Motor neuron (in vitro differentiated cells): ENCODE data around the gene RNF144A. TPM values are rescaled to one million over a fixed set of nuclear protein-coding genes. Genes with fewer than 3 reads are reported as not detected.

Source experiments
- ATAC-seq, 8 experiments: fragments of 200-7000 bp; cut with Tn5 transposase; replicated peaks in 6 of 8; 2 replicates each; pipeline ENCODE4 v1.8.0; 2021; ENCODE audit warnings: mild to moderate bottlenecking in 8 of 8, moderate library complexity in 8 of 8
- H3K27ac ChIP-seq, 2 donors: fragments of 250-450 bp; sonication (Bioruptor Pico); 2 replicates each; pipeline ENCODE4 v1.9.0; 2021; ENCODE audit warnings: antibody characterized with exemption in 2 of 2, mild to moderate bottlenecking in 2 of 2, moderate library complexity in 1 of 2
- H3K4me1 ChIP-seq, 2 donors: fragments of 250-450 bp; sonication (Bioruptor Pico); replicated peaks in 1 of 2; 2 replicates each; pipeline ENCODE4 v1.6.1; 2021; ENCODE audit warnings: antibody characterized with exemption in 2 of 2, mild to moderate bottlenecking in 2 of 2, moderate library complexity in 1 of 2
- H3K4me3 ChIP-seq, 5 donors: fragments of 250-450 bp; sonication (Bioruptor Pico); 2 replicates each; pipeline ENCODE4 v1.9.0; 2021; ENCODE audit warnings: antibody characterized with exemption in 5 of 5, mild to moderate bottlenecking in 5 of 5, moderate library complexity in 4 of 5
- WGBS, 10 experiments: fragments of 450-650 bp; shearing (Covaris generic); methylation state at CpG; one replicate each; pipeline ENCODE4 v1.0.0; 2022; 5-methylcytosine and 5-hydroxymethylcytosine counted together
- in situ Hi-C, 9 experiments: fragments of 400-800 bp; cut with MboI; loops; one replicate each; pipeline ENCODE4 v1.15.0; 2021; ENCODE audit warnings: low sequenced_read_pairs in 9 of 9, low pct_unique_long_range_greater_than_20kb in 2 of 9; ENCODE audit not compliant: unreplicated experiment in 9 of 9
- total RNA-seq, 8 experiments: library from RNA; unstranded; fragments of 300-600 nt; gene quantifications; 2 replicates each; pipeline versions ENCODE4 v1.2.3 to v1.2.4, GENCODE V29; 2022

The RNF144A gene
- total RNA-seq, 8 experiments from 2014 or later: 8.3 to 34.8 (median 22.5) TPM

GRCh38 chr2:6913415-6914157, 3.6 kb upstream of the RNF144A start:
- WGBS, 10 experiments: 66 to 100% (median 90%) methylated on average over 2 to 7 of the region's 9 CpGs
- H3K4me1 ChIP-seq: peaks cover 3 to 8% of the 10 kb centered on the region in 2 donors
- in situ Hi-C loops: loop anchor here in 2 of 9 experiments (25.0 kb wide), 2 partner anchors 99 to 124 kb away; no protein-coding TSS in a partner anchor
- ATAC-seq: no peak
- H3K4me3 ChIP-seq: no peak overlapping the region
- H3K27ac ChIP-seq: no peak overlapping the region

DNA sequence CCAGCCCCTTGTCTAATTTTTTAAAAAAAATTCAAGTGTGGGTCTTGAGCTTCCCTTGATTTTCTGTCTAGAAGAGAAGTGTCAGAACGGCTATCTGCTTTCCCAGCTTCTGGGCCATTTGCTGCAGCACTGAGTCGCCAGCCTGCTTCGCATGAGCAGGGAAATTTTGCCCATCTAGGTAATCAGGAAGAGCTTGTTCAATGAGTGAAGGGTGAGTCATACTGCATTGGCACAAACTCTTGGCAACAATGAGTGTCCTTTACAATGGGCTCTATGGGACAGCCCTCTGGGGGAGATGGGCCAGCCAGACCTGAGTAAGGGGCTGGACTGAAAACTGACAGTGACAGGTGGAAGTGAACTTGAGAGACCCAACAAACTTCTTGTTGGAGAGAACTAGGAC, 2.4 kb upstream of the RNF144A start:
- 83 to 100% (median 100%) methylated on average over 1 to 3 of the region's 3 CpGs; no CpG with 5 or more reads in 5 of the 10 experiments for WGBS, 10 experiments
- peak overlapping the region in 1 of 2 donors; percentile 73 for H3K27ac ChIP-seq
- H3K4me1 ChIP-seq: peaks cover 8 to 20% of the 10 kb centered on the region in 2 donors
- ATAC-seq: no peak
- H3K4me3 ChIP-seq: no peak overlapping the region
- in situ Hi-C loops: loop anchor here in 2 of 9 experiments (25.0 kb wide), 2 partner anchors 97 to 122 kb away; no protein-coding TSS in a partner anchor

DNA sequence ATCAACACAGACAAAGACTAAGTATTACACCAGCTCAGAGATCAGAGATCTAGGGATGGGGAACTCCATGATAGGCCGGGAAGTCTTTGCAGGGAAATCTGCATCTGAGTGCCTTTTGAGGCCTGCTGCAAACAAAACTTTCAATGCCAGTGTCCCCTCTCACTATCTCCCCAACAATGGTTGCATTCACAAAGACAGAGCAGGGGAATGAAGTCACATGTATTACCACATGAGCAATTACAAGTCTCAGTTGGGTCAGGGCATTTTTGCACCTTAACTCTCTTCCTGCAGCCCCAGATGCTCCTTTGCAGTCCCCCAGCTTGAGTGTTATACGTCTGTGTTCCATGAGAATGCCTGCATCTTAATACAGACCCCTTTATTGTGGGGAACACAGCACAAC, 1.8 kb upstream of the RNF144A start:
- ATAC-seq: peak in 2 of 8 experiments; percentile 2 to 5
- in situ Hi-C loops: loop anchor here in 2 of 9 experiments (25.0 kb wide), 2 partner anchors 97 to 122 kb away; no protein-coding TSS in a partner anchor
- no peak overlapping the region for H3K4me3 ChIP-seq
- 27 to 100% (median 57%) methylated on average over 1 to 2 of the region's 2 CpGs; no CpG with 5 or more reads in 5 of the 10 experiments for WGBS, 10 experiments
- H3K4me1 ChIP-seq: peaks cover 8 to 26% of the 10 kb centered on the region in 2 donors
- peak overlapping the region in 1 of 2 donors; percentile 60 for H3K27ac ChIP-seq

- 23 to 100% (median 85%) methylated on average over 2 to 3 of the region's 3 CpGs; no CpG with 5 or more reads in 2 of the 10 experiments for WGBS, 10 experiments
- ATAC-seq: no peak
These were observed 988 bp upstream of the RNF144A start for GRCh38 chr2:6916224-6916623.

DNA sequence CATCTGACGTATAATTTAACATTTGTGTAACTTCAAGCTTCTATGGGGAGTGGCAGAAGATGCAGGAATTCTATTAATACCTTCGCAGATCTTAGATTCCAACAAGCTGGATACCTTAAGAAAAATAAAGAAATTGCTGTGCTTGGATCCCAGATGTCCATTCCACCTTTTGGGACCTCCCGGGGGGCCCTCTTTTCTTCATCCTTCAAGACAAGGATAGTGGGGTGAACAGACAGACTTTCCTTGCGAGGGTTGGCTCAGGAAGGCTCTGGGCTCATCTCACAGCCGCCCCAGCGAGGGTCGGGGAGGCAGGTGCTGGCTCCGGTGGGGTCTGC, 509 bp upstream of the RNF144A start:
- Histone ChIP-seq H3K27ac (peak overlapping the region in 1 of 2 donors; percentile 73), H3K4me1 (peaks cover 20 to 39% of the 10 kb centered on the region in 2 donors), H3K4me3 (peak overlapping the region; percentile 75 to 99 (median 87))
- 44 to 94% (median 80%) methylated on average over 1 to 7 of the region's 8 CpGs; no CpG with 5 or more reads in 2 of the 10 experiments for WGBS, 10 experiments
- in situ Hi-C loops: loop anchor here in 2 of 9 experiments (25.0 kb wide), 2 partner anchors 96 to 121 kb away; no protein-coding TSS in a partner anchor
- no peak for ATAC-seq

More at GRCh38 chr2:6916224-6916623, 988 bp upstream of the RNF144A start:
- H3K27ac ChIP-seq: no peak overlapping the region
- H3K4me1 ChIP-seq: peaks cover 15 to 34% of the 10 kb centered on the region in 2 donors
- no peak overlapping the region for H3K4me3 ChIP-seq
- in situ Hi-C loops: loop anchor here in 2 of 9 experiments (25.0 kb wide), 2 partner anchors 96 to 121 kb away; no protein-coding TSS in a partner anchor

GRCh38 chr2:6917761-6918421, 679 bp downstream of the RNF144A start:
- peaks cover 22 to 44% of the 10 kb centered on the region in 2 donors for H3K4me1 ChIP-seq
- peak; percentile 53 to 66 (median 60) for ATAC-seq
- WGBS, 10 experiments: 0 to 20% methylated on average over 1 to 11 of the region's 68 CpGs; no CpG with 5 or more reads in 8 of the 10 experiments
- H3K27ac ChIP-seq: peak overlapping the region; percentile 73 to 81
- in situ Hi-C loops: loop anchor here in 2 of 9 experiments (25.0 kb wide), 2 partner anchors 94 to 119 kb away; no protein-coding TSS in a partner anchor
- H3K4me3 ChIP-seq: peak overlapping the region; percentile 75 to 99 (median 87)

DNA sequence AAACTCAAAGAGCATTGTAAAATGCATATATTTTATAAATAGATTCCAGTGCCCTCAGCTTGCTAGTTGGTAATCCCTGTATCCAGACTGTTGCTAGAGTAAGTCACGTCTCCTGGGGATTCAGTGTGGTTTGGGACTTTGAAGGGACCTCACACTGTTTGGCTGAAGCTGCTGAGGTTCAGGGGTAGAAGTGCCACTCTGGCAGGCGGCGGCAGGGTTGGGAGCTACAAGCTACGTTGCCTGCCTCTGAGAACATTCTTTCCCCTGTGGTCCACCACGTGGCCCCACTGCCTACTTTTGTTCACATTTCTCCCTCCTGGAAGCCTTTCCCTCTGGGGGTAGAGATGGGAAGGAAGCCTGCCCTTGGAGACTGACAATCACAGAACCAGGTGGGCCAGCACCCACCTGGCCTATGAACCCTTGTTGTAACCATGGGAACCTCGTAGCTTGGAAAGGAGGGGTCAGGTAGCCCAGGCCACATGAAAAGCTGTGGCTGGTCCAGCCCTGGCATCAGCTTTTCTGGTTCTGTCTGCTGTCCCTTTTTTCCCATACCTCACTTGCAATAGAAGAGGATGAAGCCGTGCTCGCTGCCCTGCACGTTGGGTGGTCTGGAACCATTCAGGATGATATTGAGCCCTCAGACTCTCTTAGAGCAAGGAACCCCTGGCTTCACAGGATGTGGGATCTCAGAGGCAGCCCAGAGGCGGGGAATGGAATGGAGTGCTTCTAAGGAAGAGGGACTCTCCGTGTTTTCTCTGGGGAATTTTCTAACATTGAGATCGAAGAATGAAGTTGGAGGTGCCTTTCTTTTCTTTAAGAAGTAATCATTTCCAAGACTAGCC, 2.9 kb downstream of the RNF144A start:
- in situ Hi-C loops: loop anchor here in 2 of 9 experiments (25.0 kb wide), 2 partner anchors 92 to 117 kb away; no protein-coding TSS in a partner anchor
- Histone ChIP-seq H3K4me1 (peaks cover 21 to 53% of the 10 kb centered on the region in 2 donors), H3K27ac (no peak overlapping the region), H3K4me3 (no peak overlapping the region)
- ATAC-seq: no peak
- 70 to 93% (median 84%) methylated on average over 1 to 11 of the region's 12 CpGs; no CpG with 5 or more reads in 2 of the 10 experiments for WGBS, 10 experiments

GRCh38 chr2:6920743-6921064, 3.5 kb downstream of the RNF144A start:
- in situ Hi-C loops: loop anchor here in 2 of 9 experiments (25.0 kb wide), 2 partner anchors 92 to 117 kb away; no protein-coding TSS in a partner anchor
- WGBS, 10 experiments: 52 to 100% (median 88%) methylated on average over 1 to 4 of the region's 4 CpGs; no CpG with 5 or more reads in 1 of the 10 experiments
- H3K4me1 ChIP-seq: peaks cover 21 to 52% of the 10 kb centered on the region in 2 donors

GRCh38 chr2:6921321-6921922, 4.2 kb downstream of the RNF144A start:
- 48 to 100% (median 63%) methylated on average over 1 to 5 of the region's 11 CpGs; no CpG with 5 or more reads in 3 of the 10 experiments for WGBS, 10 experiments
- in situ Hi-C loops: loop anchor here in 2 of 9 experiments (25.0 kb wide), 2 partner anchors 91 to 116 kb away; no protein-coding TSS in a partner anchor
- peaks cover 21 to 51% of the 10 kb centered on the region in 2 donors for H3K4me1 ChIP-seq

More at GRCh38 chr2:6920743-6921064, 3.5 kb downstream of the RNF144A start:
- no peak for ATAC-seq
- H3K4me3 ChIP-seq: no peak overlapping the region
- no peak overlapping the region for H3K27ac ChIP-seq

DNA sequence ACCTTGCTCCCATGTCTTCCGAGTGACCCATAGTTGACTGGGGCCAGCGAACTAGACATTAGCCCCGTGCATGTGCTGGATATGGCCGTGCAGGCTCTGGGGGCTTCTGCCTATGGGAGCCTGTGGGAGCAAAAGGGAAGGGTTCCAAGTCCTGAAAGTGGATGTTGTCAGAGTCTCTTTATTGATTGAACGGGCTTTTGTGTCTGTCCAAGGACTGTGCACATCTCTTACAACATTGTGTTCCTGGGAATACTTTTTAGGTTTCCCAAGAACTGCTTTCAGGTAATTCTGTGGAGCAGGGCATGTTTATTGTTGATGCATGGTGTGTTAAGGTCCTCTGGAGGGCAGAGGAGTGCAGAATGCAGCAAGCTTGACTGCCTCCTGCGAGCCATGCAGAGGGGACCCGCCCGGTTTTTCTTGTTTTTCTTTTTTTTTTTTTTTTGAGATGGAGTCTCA, 5.0 kb downstream of the RNF144A start:
- in situ Hi-C loops: loop anchor here in 2 of 9 experiments (25.0 kb wide), 2 partner anchors 90 to 115 kb away; no protein-coding TSS in a partner anchor
- Histone ChIP-seq H3K4me1 (peaks cover 24 to 52% of the 10 kb centered on the region in 2 donors), H3K27ac (no peak overlapping the region), H3K4me3 (no peak overlapping the region)
- ATAC-seq: peak in 3 of 8 experiments; percentile 24 to 43 (median 36)
- 67 to 93% (median 80%) methylated on average over 1 to 6 of the region's 8 CpGs; no CpG with 5 or more reads in 5 of the 10 experiments for WGBS, 10 experiments

More at GRCh38 chr2:6921321-6921922, 4.2 kb downstream of the RNF144A start:
- ATAC-seq: no peak
- Histone ChIP-seq H3K4me3 (no peak overlapping the region), H3K27ac (peak overlapping the region in 1 of 2 donors; percentile 21)

DNA sequence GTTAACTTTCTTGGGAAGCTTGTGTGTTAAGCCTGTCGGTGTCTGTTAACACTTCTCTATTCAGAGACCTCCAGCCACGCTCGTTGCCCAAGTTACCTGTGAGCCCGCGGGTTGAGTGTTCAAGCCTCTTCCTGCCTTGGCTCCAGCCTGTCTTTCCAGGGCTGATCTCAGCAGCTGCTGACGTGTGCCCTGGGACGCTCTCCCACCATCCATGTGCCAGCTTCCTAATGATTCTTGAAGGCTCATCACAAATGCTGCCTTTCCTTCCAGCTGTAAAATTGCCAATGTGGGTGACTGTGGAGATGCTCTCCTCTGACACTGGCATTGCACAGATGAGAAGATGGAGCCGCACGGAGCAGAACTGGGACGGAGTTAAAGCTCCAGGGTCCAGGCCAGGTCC, 6.1 kb downstream of the RNF144A start:
- 75 to 100% (median 100%) methylated on average over 1 to 4 of the region's 10 CpGs; no CpG with 5 or more reads in 4 of the 10 experiments for WGBS, 10 experiments
- no peak for ATAC-seq
- in situ Hi-C loops: loop anchor here in 2 of 9 experiments (25.0 kb wide), 2 partner anchors 89 to 114 kb away; no protein-coding TSS in a partner anchor

More for the DNA sequence above, 6.1 kb downstream of the RNF144A start:
- peaks cover 27 to 55% of the 10 kb centered on the region in 2 donors for H3K4me1 ChIP-seq
- no peak overlapping the region for H3K27ac ChIP-seq
- H3K4me3 ChIP-seq: no peak overlapping the region
